GM12875 (cell line): ENCODE results near the gene LLGL2.

Source experiments
- H3K4me3 ChIP-seq: one replicate; pipeline ENCODE4 v1.5.1; 2011; ENCODE audit warnings: low read depth, low read length, control low read depth
- CTCF ChIP-seq: IDR thresholded peaks from 2 replicates; pipeline ENCODE4 v1.5.1; 2011; ENCODE audit warnings: low read depth, mild to moderate bottlenecking, control low read depth, inconsistent platforms, low read length, moderate library complexity, borderline replicate concordance; ENCODE audit not compliant: insufficient read depth

LLGL2 gene

GRCh38 chr17:75610103-75610984 is 84.8 kb downstream of the LLGL2 start:
- no peak overlapping the region for H3K4me3 ChIP-seq
- no peak for TF ChIP-seq CTCF

- no peak for TF ChIP-seq CTCF
- no peak overlapping the region for H3K4me3 ChIP-seq
These were observed 86.4 kb downstream of the LLGL2 start for GRCh38 chr17:75611851-75612429.

DNA sequence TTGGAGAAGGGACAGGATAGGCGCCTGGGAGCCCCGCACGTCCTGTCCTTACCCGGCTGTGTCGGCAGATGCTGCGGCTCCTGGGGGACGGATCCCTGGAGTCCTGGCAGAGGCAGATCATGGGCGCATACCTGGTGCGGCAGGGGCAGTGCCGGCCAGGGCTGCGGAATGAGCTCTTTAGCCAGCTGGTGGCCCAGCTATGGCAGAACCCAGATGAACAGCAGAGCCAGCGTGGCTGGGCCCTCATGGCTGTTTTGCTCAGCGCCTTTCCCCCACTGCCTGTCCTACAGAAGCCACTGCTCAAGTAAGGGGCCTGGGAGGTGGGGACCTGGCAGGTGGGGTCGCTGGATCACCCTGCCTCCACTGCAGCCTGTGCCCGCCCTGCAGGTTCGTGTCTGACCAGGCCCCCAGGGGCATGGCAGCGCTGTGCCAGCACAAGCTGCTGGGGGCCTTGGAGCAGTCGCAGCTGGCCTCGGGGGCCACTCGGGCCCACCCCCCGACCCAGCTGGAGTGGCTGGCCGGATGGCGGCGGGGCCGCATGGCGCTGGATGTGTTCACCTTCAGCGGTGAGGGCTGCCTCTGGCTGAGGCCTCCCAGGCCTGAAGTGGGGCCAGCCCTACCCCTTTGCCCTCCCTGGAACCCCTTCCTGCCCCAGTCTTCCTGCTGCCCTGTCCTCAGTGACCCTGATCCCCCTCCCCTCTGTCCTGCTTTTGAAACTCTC is 87.6 kb downstream of the LLGL2 start:
- H3K4me3 ChIP-seq = no peak overlapping the region
- TF ChIP-seq CTCF = no peak

DNA sequence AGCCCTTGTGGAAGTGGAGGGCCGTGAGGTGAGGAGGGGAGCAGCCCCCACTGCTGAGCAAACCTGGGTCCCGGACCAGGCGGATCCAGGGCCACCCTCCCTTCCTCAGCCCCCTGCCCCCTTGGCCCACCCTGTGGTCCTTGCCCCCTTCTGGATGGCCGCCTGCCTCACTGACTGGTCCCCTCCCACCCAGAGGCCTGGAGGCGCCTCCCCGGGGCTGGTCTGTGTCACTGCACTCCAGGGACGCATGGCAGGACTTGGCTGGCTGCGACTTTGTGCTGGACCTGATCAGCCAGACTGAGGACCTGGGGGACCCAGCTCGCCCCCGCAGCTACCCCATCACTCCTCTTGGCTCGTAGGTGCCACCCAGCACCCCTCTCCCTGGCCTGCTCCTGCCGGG is 88.5 kb downstream of the LLGL2 start:
- no peak overlapping the region for H3K4me3 ChIP-seq

DNA sequence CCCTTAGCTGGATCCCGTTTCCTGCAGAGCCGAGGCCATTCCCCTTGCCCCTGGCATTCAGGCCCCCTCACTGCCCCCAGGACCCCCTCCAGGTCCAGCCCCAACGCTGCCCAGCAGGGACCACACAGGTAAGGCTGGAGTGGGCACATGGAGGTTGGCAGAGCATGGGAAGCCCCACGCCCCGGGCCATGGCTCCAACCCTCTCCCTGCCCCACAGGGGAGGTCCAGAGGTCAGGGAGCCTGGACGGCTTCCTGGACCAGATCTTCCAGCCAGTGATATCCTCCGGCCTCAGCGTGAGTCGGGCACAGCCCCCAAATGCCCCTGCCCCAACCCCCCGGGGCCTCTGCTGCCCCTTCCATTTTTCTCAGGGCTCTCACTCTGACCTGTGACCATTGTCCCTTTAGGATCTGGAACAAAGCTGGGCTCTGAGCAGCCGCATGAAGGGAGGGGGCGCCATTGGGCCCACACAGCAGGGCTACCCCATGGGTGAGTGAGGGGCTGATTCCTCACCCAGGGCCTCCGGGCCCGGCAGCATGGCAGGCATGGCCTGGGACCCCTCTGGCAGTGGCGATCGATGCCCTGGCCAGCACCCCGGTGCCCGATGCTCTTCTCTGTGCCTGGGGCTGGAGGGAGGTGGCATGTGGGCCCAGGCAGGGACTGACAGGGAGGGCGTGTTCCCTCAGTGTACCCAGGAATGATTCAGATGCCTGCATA is 89.2 kb downstream of the LLGL2 start:
- TF ChIP-seq CTCF = no peak
- H3K4me3 ChIP-seq = no peak overlapping the region

More for the DNA sequence above, 88.5 kb downstream of the LLGL2 start:
- TF ChIP-seq CTCF = peak; percentile 41; the same call in 1 of the 2 replicates

DNA sequence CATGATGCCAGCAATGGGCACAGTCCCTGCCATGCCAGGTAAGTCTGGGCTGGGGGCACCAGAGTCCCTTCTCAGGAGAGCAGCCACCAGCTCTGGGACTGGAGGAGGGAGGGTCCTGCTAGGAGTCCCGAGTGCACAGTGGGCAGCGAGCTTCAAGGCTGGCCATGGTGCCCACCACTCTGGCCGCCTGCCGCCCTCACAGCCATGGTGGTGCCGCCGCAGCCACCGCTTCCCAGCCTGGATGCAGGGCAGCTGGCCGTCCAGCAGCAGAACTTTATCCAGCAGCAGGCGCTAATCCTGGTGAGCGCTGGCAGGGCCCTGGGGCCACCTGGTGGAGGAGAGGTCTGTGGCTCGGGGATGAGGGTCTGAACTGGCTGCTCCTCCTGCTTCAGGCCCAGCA is 89.8 kb downstream of the LLGL2 start:
- no peak overlapping the region for H3K4me3 ChIP-seq
- TF ChIP-seq CTCF = no peak
